ENCODE results near the gene SLC4A2.

The SLC4A2 gene

GRCh38 chr7:151056666-151057505, 2.5 kb upstream of the SLC4A2 start:
- H3K4me1 Mint-ChIP-seq: peaks cover 37% of the 10 kb centered on the region

GRCh38 chr7:151057506-151057988, 1.8 kb upstream of the SLC4A2 start, which contains the start of gene CDK5:
Gene CDK5 (minus strand): TSS chr7:151057897. CDS start chr7:151057848, 49 bp downstream.
- peaks cover 6% of the 10 kb centered on the region for H3K27me3 Mint-ChIP-seq
- H3K36me3 Mint-ChIP-seq (ENCODE audit: insufficient read depth): peaks cover 14% of the 10 kb centered on the region
- no peaks in the 10 kb centered on the region for H3K9me3 Mint-ChIP-seq
- peak within 1 kb of the TSS; percentile 95 for H3K27ac Mint-ChIP-seq (ENCODE audit: low read depth)
- DNase-seq (ENCODE audit: low spot score in 2 of 2) (no peak), ATAC-seq (replicated peaks; ENCODE audit: extremely low read depth, poor library complexity, severe bottlenecking) (peak; percentile 1)
- peak within 1 kb of the TSS; percentile 94 for H3K4me3 Mint-ChIP-seq
- peaks cover 38% of the 10 kb centered on the region for H3K4me1 Mint-ChIP-seq

More at GRCh38 chr7:151056666-151057505, 2.5 kb upstream of the SLC4A2 start:
- H3K27me3 Mint-ChIP-seq: peaks cover 13% of the 10 kb centered on the region
- no peak for DNase-seq (ENCODE audit: low spot score in 2 of 2)
- no peak for ATAC-seq (replicated peaks; ENCODE audit: extremely low read depth, poor library complexity, severe bottlenecking)
- H3K27ac Mint-ChIP-seq (ENCODE audit: low read depth): no peak overlapping the region
- H3K4me3 Mint-ChIP-seq: peak overlapping the region; percentile 94
- H3K9me3 Mint-ChIP-seq: no peaks in the 10 kb centered on the region
- peaks cover 14% of the 10 kb centered on the region for H3K36me3 Mint-ChIP-seq (ENCODE audit: insufficient read depth)

DNA sequence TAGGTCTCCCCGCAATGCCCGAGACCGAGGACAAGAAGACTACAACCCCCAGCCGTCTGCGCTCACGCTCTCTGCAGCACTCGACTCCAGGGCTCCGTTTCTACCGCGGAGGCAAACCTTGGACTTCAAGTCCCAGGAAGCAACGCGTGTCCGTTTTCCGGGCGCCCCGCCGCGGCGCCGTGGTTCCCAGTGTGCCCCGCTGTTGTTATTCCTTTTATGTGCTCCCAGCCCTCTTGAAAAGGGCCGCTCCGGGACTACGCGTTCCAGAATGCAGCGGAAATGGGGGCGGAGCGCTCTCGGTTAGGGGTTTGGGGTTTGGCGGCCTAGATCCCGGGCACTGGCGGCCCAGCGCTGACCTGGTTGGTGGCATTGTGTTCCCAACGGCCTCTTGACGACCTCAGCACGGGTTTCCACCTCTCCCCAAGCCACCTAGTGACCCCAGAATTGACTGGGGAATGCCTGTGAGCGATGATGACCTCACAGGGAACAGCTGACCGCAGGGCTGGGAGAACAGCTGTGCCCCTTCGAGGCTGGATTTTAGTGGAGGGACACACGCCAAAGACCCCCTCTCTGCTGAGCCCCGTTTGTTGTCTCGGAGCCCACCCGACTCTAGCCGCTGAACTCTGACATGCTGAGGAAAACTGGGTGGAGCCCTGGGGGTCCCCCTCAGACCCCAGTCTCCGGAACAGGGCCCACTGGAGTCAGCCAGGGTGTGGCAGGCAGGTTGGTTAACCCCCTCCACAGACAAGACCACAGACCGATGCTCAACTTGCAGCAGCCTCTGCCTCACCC, 1.2 kb upstream of the SLC4A2 start:
- H3K4me1 Mint-ChIP-seq: peaks cover 34% of the 10 kb centered on the region
- H3K36me3 Mint-ChIP-seq (ENCODE audit: insufficient read depth): peaks cover 14% of the 10 kb centered on the region
- H3K9me3 Mint-ChIP-seq: no peaks in the 10 kb centered on the region
- peak; percentile 91 to 94 for DNase-seq (ENCODE audit: low spot score in 2 of 2)
- H3K27ac Mint-ChIP-seq (ENCODE audit: low read depth): peak overlapping the region; percentile 95
- H3K27me3 Mint-ChIP-seq: peaks cover under 1% of the 10 kb centered on the region
- peak; percentile 93 for ATAC-seq (replicated peaks; ENCODE audit: extremely low read depth, poor library complexity, severe bottlenecking)
- peak overlapping the region; percentile 94 for H3K4me3 Mint-ChIP-seq

- ATAC-seq (replicated peaks; ENCODE audit: extremely low read depth, poor library complexity, severe bottlenecking) (no peak), DNase-seq (ENCODE audit: low spot score in 2 of 2) (no peak)
- Mint-ChIP-seq H3K27ac (ENCODE audit: low read depth) (peak overlapping the region; percentile 95), H3K4me3 (peak overlapping the region; percentile 94), H3K9me3 (no peaks in the 10 kb centered on the region), H3K4me1 (peaks cover 34% of the 10 kb centered on the region), H3K36me3 (ENCODE audit: insufficient read depth) (peaks cover 16% of the 10 kb centered on the region), H3K27me3 (no peaks in the 10 kb centered on the region)
Measured at GRCh38 chr7:151058781-151059366, 515 bp upstream of the SLC4A2 start.

DNA sequence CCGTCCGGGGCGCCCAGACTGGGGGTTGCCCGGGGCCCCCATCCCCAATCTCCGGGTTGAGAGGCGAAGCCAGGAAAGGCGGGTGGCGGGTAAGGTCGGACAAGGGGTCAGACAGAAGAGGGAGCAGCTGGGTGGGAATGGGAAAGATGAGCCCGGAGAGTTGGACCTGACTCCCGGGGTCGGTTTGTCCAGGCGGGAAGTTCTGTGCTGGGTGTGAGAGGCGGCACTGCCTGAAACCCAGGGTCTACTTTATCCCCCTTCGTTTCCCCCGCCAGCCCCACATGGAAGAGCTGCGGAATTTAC, 675 bp downstream of the SLC4A2 start:
- Mint-ChIP-seq H3K36me3 (ENCODE audit: insufficient read depth) (peaks cover 20% of the 10 kb centered on the region), H3K4me3 (peak overlapping the region; percentile 94), H3K27me3 (no peaks in the 10 kb centered on the region), H3K4me1 (peaks cover 34% of the 10 kb centered on the region), H3K9me3 (no peaks in the 10 kb centered on the region), H3K27ac (ENCODE audit: low read depth) (peak overlapping the region; percentile 16)
- no peak for DNase-seq (ENCODE audit: low spot score in 2 of 2)
- ATAC-seq (replicated peaks; ENCODE audit: extremely low read depth, poor library complexity, severe bottlenecking): no peak

GRCh38 chr7:151060416-151061212, 1.2 kb downstream of the SLC4A2 start:
- no peak for DNase-seq (ENCODE audit: low spot score in 2 of 2)
- Mint-ChIP-seq H3K27me3 (no peaks in the 10 kb centered on the region), H3K27ac (ENCODE audit: low read depth) (peak overlapping the region; percentile 16), H3K36me3 (ENCODE audit: insufficient read depth) (peaks cover 24% of the 10 kb centered on the region), H3K9me3 (no peaks in the 10 kb centered on the region), H3K4me1 (peaks cover 34% of the 10 kb centered on the region), H3K4me3 (peak overlapping the region; percentile 94)
- no peak for ATAC-seq (replicated peaks; ENCODE audit: extremely low read depth, poor library complexity, severe bottlenecking)

GRCh38 chr7:151061213-151062110, 2.1 kb downstream of the SLC4A2 start:
- Mint-ChIP-seq H3K4me3 (peak overlapping the region; percentile 94), H3K9me3 (no peaks in the 10 kb centered on the region), H3K27me3 (no peaks in the 10 kb centered on the region), H3K36me3 (ENCODE audit: insufficient read depth) (peaks cover 26% of the 10 kb centered on the region), H3K27ac (ENCODE audit: low read depth) (no peak overlapping the region), H3K4me1 (peaks cover 34% of the 10 kb centered on the region)
- DNase-seq (ENCODE audit: low spot score in 2 of 2) (no peak), ATAC-seq (replicated peaks; ENCODE audit: extremely low read depth, poor library complexity, severe bottlenecking) (no peak)

- ATAC-seq (replicated peaks; ENCODE audit: extremely low read depth, poor library complexity, severe bottlenecking) (no peak), DNase-seq (ENCODE audit: low spot score in 2 of 2) (no peak)
- Mint-ChIP-seq H3K4me3 (peak overlapping the region; percentile 94), H3K4me1 (peaks cover 31% of the 10 kb centered on the region), H3K36me3 (ENCODE audit: insufficient read depth) (peaks cover 29% of the 10 kb centered on the region), H3K27ac (ENCODE audit: low read depth) (no peak overlapping the region), H3K9me3 (no peaks in the 10 kb centered on the region), H3K27me3 (no peaks in the 10 kb centered on the region)
Measured at GRCh38 chr7:151062111-151062398, 2.7 kb downstream of the SLC4A2 start.

GRCh38 chr7:151062399-151063211, 3.2 kb downstream of the SLC4A2 start:
- no peak overlapping the region for H3K4me3 Mint-ChIP-seq
- H3K36me3 Mint-ChIP-seq (ENCODE audit: insufficient read depth): peaks cover 28% of the 10 kb centered on the region
- no peak overlapping the region for H3K27ac Mint-ChIP-seq (ENCODE audit: low read depth)
- no peaks in the 10 kb centered on the region for H3K27me3 Mint-ChIP-seq
- no peaks in the 10 kb centered on the region for H3K9me3 Mint-ChIP-seq
- H3K4me1 Mint-ChIP-seq: peaks cover 26% of the 10 kb centered on the region
- DNase-seq (ENCODE audit: low spot score in 2 of 2) (no peak), ATAC-seq (replicated peaks; ENCODE audit: extremely low read depth, poor library complexity, severe bottlenecking) (no peak)

DNA sequence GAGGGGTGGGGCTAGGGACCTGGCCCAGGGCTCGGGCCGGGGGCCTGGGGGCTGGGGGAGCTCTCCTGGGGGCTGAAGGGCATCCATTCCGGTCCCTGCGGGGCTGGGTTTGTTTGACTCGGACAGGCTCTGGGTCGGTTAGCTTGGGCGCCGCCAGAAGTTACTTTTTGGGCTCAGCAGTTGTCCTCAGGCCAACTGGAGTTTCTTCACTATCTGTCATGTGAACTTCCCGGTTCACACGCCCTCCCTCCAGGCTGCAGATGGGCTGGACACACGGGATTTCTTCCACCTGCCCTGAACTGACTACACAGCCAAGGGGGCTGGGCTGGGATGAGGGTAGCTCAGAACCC, 3.8 kb downstream of the SLC4A2 start:
- DNase-seq (ENCODE audit: low spot score in 2 of 2): no peak
- H3K9me3 Mint-ChIP-seq: no peaks in the 10 kb centered on the region
- no peak for ATAC-seq (replicated peaks; ENCODE audit: extremely low read depth, poor library complexity, severe bottlenecking)
- no peak overlapping the region for H3K4me3 Mint-ChIP-seq
- peaks cover 32% of the 10 kb centered on the region for H3K36me3 Mint-ChIP-seq (ENCODE audit: insufficient read depth)
- peaks cover 24% of the 10 kb centered on the region for H3K4me1 Mint-ChIP-seq
- H3K27me3 Mint-ChIP-seq: no peaks in the 10 kb centered on the region
- no peak overlapping the region for H3K27ac Mint-ChIP-seq (ENCODE audit: low read depth)

GRCh38 chr7:151064454-151064853, 5.1 kb downstream of the SLC4A2 start:
- Mint-ChIP-seq H3K36me3 (ENCODE audit: insufficient read depth) (peaks cover 27% of the 10 kb centered on the region), H3K27me3 (no peaks in the 10 kb centered on the region), H3K4me3 (no peak overlapping the region), H3K9me3 (no peaks in the 10 kb centered on the region), H3K4me1 (peaks cover 16% of the 10 kb centered on the region), H3K27ac (ENCODE audit: low read depth) (no peak overlapping the region)
- DNase-seq (ENCODE audit: low spot score in 2 of 2): no peak
- ATAC-seq (replicated peaks; ENCODE audit: extremely low read depth, poor library complexity, severe bottlenecking): no peak
